Osteocyte (in vitro differentiated cells): ENCODE measurements around the gene ZNF576. TPM values are rescaled to one million over a fixed set of nuclear protein-coding genes. Genes with fewer than 3 reads are reported as not detected.

ENCODE experiments used
- DNase-seq: peaks from one replicate; pipeline ENCODE4 v3.0.0; 2021; ENCODE audit warnings: mixed read lengths; ENCODE audit not compliant: unreplicated experiment; ENCODE audit errors: extremely low spot score
- H3K27ac Mint-ChIP-seq: one replicate; pipeline ENCODE4 v1.8.0; 2021; ENCODE audit warnings: mild to moderate bottlenecking, mixed read lengths; ENCODE audit not compliant: unreplicated experiment
- H3K27me3 Mint-ChIP-seq: one replicate; pipeline ENCODE4 v1.8.0; 2021; ENCODE audit warnings: mixed read lengths; ENCODE audit not compliant: unreplicated experiment
- H3K36me3 Mint-ChIP-seq: one replicate; pipeline ENCODE4 v1.8.0; 2021; ENCODE audit warnings: mixed read lengths; ENCODE audit not compliant: unreplicated experiment
- H3K4me1 Mint-ChIP-seq: one replicate; pipeline ENCODE4 v1.8.0; 2021; ENCODE audit warnings: mixed read lengths; ENCODE audit not compliant: unreplicated experiment
- H3K4me3 Mint-ChIP-seq: one replicate; pipeline ENCODE4 v1.8.0; 2021; ENCODE audit warnings: mild to moderate bottlenecking, moderate library complexity, mixed read lengths; ENCODE audit not compliant: unreplicated experiment
- H3K9me3 Mint-ChIP-seq: one replicate; pipeline ENCODE4 v1.8.0; 2021; ENCODE audit warnings: mixed read lengths; ENCODE audit not compliant: unreplicated experiment
- total RNA-seq: library from RNA; stranded (reverse); gene quantifications from 2 replicates; pipeline ENCODE4 v1.2.1, GENCODE V29; 2021
- TF ChIP-seq, protein P1 (sequence below): fragments of 200-600 bp; sonication (generic); IDR thresholded peaks from 2 replicates; pipeline ENCODE4 v1.5.0; 2021; ENCODE audit warnings: antibody characterized with exemption, mild to moderate bottlenecking, moderate library complexity

The ZNF576 gene
- total RNA-seq, 1 donor from 2014 or later = 13.2 TPM

DNA sequence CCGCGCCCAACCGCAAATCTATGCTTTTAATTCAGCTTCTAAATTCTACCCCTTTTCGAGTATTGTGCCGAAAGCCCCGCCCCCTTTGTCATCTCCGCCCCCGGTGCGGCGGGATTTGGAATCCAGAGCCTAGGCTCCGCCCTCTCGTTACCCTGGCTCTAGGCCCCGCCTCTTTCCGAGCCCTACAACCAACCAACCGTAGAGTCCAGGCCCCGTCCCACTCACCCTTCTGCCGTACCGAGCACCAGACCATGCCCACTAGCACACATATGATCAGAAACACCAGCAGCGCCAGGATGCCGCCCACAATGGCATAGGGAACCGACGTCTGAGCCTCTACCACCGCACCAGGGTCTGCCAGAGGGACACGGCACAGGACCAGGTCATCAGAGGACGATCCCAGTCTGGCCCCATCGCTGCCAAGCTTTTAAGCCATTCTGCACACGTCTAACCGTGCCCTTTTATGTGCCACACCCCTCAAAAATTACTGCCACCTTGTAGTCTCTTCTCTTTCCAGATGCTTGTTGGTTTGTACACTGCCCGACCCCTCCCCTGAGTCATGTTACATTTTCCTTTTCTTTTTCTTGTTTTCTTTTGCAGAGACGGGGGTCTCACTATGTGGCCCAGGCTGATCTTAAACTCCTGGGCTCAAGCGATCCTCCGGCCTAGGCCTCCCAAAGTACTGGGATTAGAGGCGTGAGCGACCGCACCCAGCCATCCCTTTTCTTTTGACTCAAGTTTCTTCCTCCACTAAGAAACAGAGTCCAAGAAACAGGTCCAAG, 27.7 kb downstream of the ZNF576 start:
- no peak for DNase-seq
- H3K4me1 Mint-ChIP-seq = peaks cover 10% of the 10 kb centered on the region
- H3K27me3 Mint-ChIP-seq = no peaks in the 10 kb centered on the region
- no peaks in the 10 kb centered on the region for H3K36me3 Mint-ChIP-seq
- no peaks in the 10 kb centered on the region for H3K9me3 Mint-ChIP-seq
- H3K4me3 Mint-ChIP-seq = no peak overlapping the region
- H3K27ac Mint-ChIP-seq = no peak overlapping the region
- TF ChIP-seq, protein P1, sequence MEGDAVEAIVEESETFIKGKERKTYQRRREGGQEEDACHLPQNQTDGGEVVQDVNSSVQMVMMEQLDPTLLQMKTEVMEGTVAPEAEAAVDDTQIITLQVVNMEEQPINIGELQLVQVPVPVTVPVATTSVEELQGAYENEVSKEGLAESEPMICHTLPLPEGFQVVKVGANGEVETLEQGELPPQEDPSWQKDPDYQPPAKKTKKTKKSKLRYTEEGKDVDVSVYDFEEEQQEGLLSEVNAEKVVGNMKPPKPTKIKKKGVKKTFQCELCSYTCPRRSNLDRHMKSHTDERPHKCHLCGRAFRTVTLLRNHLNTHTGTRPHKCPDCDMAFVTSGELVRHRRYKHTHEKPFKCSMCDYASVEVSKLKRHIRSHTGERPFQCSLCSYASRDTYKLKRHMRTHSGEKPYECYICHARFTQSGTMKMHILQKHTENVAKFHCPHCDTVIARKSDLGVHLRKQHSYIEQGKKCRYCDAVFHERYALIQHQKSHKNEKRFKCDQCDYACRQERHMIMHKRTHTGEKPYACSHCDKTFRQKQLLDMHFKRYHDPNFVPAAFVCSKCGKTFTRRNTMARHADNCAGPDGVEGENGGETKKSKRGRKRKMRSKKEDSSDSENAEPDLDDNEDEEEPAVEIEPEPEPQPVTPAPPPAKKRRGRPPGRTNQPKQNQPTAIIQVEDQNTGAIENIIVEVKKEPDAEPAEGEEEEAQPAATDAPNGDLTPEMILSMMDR = no peak

DNA sequence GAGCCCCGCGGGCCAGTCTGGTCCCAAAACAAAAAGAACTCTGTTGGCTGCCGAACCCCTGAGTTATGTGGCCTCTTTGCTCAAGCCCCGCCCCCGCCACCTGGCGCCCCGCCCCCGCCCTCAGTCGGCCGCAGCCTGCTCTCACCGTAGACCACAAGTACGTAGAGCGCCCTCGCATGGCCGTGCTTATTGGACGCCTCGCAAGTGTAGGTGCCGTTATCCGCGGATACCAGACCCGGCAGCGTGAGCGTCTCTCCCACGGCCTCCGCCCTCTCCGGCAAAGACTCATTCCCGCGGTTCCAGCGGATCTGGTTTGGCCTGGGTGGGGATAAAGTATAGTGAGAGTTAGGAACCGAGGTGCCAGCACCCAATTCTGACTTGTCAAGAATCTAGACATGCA, 28.5 kb downstream of the ZNF576 start:
- H3K27ac Mint-ChIP-seq = no peak overlapping the region
- H3K9me3 Mint-ChIP-seq = no peaks in the 10 kb centered on the region
- H3K36me3 Mint-ChIP-seq = no peaks in the 10 kb centered on the region
- no peaks in the 10 kb centered on the region for H3K27me3 Mint-ChIP-seq
- TF ChIP-seq, protein P1 = no peak
- DNase-seq = no peak
- no peak overlapping the region for H3K4me3 Mint-ChIP-seq
- H3K4me1 Mint-ChIP-seq = peaks cover 8% of the 10 kb centered on the region

DNA sequence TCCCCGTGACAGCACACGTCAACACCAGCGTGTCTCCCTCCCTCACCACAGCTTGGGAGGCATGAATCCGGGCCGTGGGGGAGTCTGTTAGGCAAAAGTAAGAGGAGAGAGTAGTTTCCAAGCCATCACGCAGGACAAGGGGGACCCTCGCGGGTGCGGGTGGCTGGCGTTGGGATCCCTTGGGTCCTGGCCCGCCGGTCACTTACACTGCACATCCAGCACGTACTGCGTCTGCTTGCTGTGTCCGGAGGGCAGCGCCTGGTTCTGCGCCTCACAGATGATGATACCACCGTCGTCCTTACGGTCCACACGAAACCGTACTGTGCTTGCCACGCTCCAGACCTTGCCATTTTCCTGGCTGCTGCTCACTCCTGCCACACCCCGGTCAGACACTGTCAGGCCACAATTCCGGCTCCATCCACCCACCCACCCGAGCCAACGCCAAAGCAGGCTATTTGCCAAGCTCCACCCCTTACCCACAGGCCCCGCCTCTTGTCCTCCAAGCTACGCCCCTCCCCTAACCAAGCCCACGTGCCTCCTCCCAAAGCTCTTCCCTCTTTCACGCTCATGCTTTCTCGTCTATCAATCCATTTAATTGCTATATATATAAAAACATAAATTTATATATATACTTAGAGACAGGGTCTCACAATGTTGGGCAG, 29.7 kb downstream of the ZNF576 start:
- no peak overlapping the region for H3K27ac Mint-ChIP-seq
- no peaks in the 10 kb centered on the region for H3K9me3 Mint-ChIP-seq
- TF ChIP-seq, protein P1 = no peak
- H3K4me3 Mint-ChIP-seq = no peak overlapping the region
- H3K4me1 Mint-ChIP-seq = no peaks in the 10 kb centered on the region
- H3K36me3 Mint-ChIP-seq = no peaks in the 10 kb centered on the region
- H3K27me3 Mint-ChIP-seq = no peaks in the 10 kb centered on the region
- no peak for DNase-seq

DNA sequence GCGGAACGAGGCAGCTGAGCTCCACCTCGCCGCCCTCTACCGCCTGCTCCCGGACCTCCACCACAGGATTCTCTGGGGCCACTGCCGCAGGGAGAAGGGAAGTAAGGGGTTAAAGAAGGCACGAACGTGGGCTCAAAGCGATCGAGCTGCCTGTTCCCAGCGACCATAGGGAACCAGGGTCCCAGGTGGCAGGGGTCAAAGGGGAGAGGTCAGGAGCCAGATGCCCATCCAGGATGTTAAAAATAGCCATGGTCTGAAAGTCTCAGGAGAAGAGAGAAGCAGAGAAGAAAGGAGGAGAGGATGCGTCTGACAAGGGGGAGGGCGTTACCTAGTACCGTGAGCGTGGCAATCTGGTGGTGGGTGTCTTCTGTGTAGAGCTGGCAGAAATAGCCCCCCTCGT, 30.4 kb downstream of the ZNF576 start:
- TF ChIP-seq, protein P1 = no peak
- H3K36me3 Mint-ChIP-seq = no peaks in the 10 kb centered on the region
- H3K4me3 Mint-ChIP-seq = no peak overlapping the region
- no peaks in the 10 kb centered on the region for H3K9me3 Mint-ChIP-seq
- H3K27ac Mint-ChIP-seq = no peak overlapping the region
- no peak for DNase-seq
- H3K27me3 Mint-ChIP-seq = peaks cover under 1% of the 10 kb centered on the region
- no peaks in the 10 kb centered on the region for H3K4me1 Mint-ChIP-seq

DNA sequence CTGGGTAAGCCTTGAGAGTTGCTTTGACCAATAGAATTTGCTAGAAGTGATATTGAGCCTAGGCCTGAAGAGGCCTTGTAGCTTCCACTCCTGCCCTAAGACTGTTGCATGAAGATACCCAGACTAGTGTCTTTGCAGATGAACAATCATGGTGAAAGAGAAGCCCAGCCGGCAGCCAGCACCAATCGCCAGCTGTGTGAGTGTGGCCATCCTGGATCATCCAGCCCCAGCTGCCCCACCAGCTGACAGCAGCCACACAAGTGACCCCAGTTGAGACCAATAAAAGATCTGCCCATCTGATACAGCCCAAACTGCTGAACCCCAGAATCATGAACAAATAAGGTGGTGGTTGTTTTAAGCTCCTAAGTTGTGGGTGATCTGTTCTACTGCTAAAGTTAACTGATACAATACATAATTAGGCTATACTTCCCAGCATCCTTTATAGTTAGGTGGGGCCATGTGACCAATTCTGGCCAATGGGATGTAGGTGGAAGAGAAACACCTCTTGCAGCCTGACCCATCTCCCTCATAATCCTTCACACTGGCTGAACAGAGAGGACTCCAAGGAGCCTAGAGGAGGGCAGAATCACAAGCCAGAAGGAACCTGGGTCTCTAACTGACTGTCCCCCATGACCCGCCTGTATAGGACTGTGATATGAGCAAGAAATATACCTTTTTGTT, 32.4 kb downstream of the ZNF576 start:
- Mint-ChIP-seq H3K36me3 (no peaks in the 10 kb centered on the region), H3K4me3 (no peak overlapping the region), H3K27ac (no peak overlapping the region), H3K9me3 (no peaks in the 10 kb centered on the region), H3K4me1 (no peaks in the 10 kb centered on the region), H3K27me3 (peaks cover 7% of the 10 kb centered on the region)
- TF ChIP-seq, protein P1 = no peak
- DNase-seq = no peak
